ENCODE results near the gene SH3PXD2B. TPM values are rescaled to one million over a fixed set of nuclear protein-coding genes. Genes with fewer than 3 reads are reported as not detected.

The SH3PXD2B gene
- total RNA-seq, 6 experiments from 2014 or later, result 2.5 to 6.8 (median 5.2) TPM

- Histone ChIP-seq H3K27me3 (no peaks in the 10 kb centered on the region), H3K27ac (no peak overlapping the region), H3K4me3 (no peak overlapping the region), H3K36me3 (no peaks in the 10 kb centered on the region), H3K9me3 (no peaks in the 10 kb centered on the region), H3K4me1 (no peaks in the 10 kb centered on the region)
- WGBS (ENCODE audit: insufficient coverage, low coverage, low lambda C conversion rate, missing lambda C conversion rate), result 43% methylated on average over 8 of the region's 9 CpGs
- DNase-seq, result no peak
- peak in 1 of 4 donors; percentile 17 for ATAC-seq
- intact Hi-C loops (cut with DNase I), result no loop called here
- TF ChIP-seq POLR2A (IDR thresholded peaks at IDR 0.05) (no peak), CTCF (IDR thresholded peaks at IDR 0.05) (no peak)
Measured at GRCh38 chr5:172487671-172488070, 33.3 kb upstream of the SH3PXD2B start.

- no peak for DNase-seq
- no peaks in the 10 kb centered on the region for H3K4me1 ChIP-seq
- H3K27me3 ChIP-seq, result no peaks in the 10 kb centered on the region
- no peak for ATAC-seq
- H3K27ac ChIP-seq, result no peak overlapping the region
- TF ChIP-seq CTCF (IDR thresholded peaks at IDR 0.05) (no peak), POLR2A (IDR thresholded peaks at IDR 0.05) (no peak)
- intact Hi-C loops (cut with DNase I), result no loop called here
- 73% methylated on average over 5 of the region's 5 CpGs for WGBS (ENCODE audit: insufficient coverage, low coverage, low lambda C conversion rate, missing lambda C conversion rate)
- no peaks in the 10 kb centered on the region for H3K9me3 ChIP-seq
- H3K36me3 ChIP-seq, result no peaks in the 10 kb centered on the region
- no peak overlapping the region for H3K4me3 ChIP-seq
Measured at GRCh38 chr5:172486912-172487311, 32.6 kb upstream of the SH3PXD2B start.

GRCh38 chr5:172486451-172486850, 32.1 kb upstream of the SH3PXD2B start:
- DNase-seq (no peak), ATAC-seq (no peak)
- intact Hi-C loops (cut with DNase I), result no loop called here
- H3K4me3 ChIP-seq, result no peak overlapping the region
- WGBS (ENCODE audit: insufficient coverage, low coverage, low lambda C conversion rate, missing lambda C conversion rate), result 83% methylated on average over 6 of the region's 12 CpGs
- no peaks in the 10 kb centered on the region for H3K36me3 ChIP-seq
- H3K27me3 ChIP-seq, result no peaks in the 10 kb centered on the region
- no peaks in the 10 kb centered on the region for H3K9me3 ChIP-seq
- TF ChIP-seq POLR2A (IDR thresholded peaks at IDR 0.05) (no peak), CTCF (IDR thresholded peaks at IDR 0.05) (no peak)
- no peak overlapping the region for H3K27ac ChIP-seq
- H3K4me1 ChIP-seq, result no peaks in the 10 kb centered on the region

GRCh38 chr5:172485511-172486202, 31.3 kb upstream of the SH3PXD2B start:
- Histone ChIP-seq H3K27me3 (no peaks in the 10 kb centered on the region), H3K27ac (no peak overlapping the region), H3K4me3 (no peak overlapping the region), H3K4me1 (no peaks in the 10 kb centered on the region), H3K36me3 (no peaks in the 10 kb centered on the region), H3K9me3 (no peaks in the 10 kb centered on the region)
- ATAC-seq (no peak), DNase-seq (no peak)
- intact Hi-C loops (cut with DNase I), result no loop called here
- WGBS (ENCODE audit: insufficient coverage, low coverage, low lambda C conversion rate, missing lambda C conversion rate), result 79% methylated on average over 2 of the region's 3 CpGs
- no peak for TF ChIP-seq POLR2A (IDR thresholded peaks at IDR 0.05)
- TF ChIP-seq CTCF (IDR thresholded peaks at IDR 0.05), result no peak

Measured in right lobe of liver (tissue), 6 donors.